ENCODE results near the gene KIF24.

DNA sequence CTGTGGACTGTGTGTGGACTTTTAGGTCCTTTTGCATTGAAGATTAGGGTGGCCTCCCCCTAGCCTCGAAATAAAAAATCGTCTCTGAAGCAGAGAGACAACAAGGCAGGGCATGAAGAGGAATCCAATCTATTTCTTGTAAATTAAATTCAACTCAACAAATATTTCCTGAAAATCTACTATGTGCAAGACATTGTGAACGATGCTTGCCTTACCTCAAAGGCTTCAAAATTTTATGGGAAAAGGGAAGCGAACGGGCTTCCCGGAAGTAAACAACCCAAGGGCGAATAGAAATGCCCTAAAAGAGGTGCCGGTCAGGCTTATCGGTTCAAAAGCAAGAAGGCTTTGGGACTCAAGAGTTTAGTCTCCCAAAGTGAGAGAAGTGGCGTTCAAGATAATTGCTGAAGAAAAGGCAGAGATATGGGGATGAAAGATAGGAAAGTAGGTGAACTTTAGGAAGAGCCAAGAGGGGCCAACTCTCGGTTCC, 525 bp downstream of the KIF24 start:
- TF ChIP-seq POLR2AphosphoS5 (IDR thresholded peaks at IDR 0.05; ENCODE audit: low read depth, low read length) (no peak), TAF1 (IDR thresholded peaks at IDR 0.05; ENCODE audit: borderline replicate concordance, insufficient read depth, low read length) (no peak)
- TF ChIP-seq, protein P1, sequence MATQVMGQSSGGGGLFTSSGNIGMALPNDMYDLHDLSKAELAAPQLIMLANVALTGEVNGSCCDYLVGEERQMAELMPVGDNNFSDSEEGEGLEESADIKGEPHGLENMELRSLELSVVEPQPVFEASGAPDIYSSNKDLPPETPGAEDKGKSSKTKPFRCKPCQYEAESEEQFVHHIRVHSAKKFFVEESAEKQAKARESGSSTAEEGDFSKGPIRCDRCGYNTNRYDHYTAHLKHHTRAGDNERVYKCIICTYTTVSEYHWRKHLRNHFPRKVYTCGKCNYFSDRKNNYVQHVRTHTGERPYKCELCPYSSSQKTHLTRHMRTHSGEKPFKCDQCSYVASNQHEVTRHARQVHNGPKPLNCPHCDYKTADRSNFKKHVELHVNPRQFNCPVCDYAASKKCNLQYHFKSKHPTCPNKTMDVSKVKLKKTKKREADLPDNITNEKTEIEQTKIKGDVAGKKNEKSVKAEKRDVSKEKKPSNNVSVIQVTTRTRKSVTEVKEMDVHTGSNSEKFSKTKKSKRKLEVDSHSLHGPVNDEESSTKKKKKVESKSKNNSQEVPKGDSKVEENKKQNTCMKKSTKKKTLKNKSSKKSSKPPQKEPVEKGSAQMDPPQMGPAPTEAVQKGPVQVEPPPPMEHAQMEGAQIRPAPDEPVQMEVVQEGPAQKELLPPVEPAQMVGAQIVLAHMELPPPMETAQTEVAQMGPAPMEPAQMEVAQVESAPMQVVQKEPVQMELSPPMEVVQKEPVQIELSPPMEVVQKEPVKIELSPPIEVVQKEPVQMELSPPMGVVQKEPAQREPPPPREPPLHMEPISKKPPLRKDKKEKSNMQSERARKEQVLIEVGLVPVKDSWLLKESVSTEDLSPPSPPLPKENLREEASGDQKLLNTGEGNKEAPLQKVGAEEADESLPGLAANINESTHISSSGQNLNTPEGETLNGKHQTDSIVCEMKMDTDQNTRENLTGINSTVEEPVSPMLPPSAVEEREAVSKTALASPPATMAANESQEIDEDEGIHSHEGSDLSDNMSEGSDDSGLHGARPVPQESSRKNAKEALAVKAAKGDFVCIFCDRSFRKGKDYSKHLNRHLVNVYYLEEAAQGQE (IDR thresholded peaks at IDR 0.05; ENCODE audit: insufficient read depth in 1 of 2, low read depth in 2 of 2, low read length in 2 of 2), result no peak

All from PFSK-1 (cell line).